ENCODE results near the gene CD209. TPM values are rescaled to one million over a fixed set of nuclear protein-coding genes. Genes with fewer than 3 reads are reported as not detected.

CD209 gene
- not detected for total RNA-seq

GRCh38 chr19:7746903-7747884 is at the start of gene CD209:
TSS of gene CD209 (minus strand) at chr19:7747534. CDS start at chr19:7747511, 23 bp downstream.

GRCh38 chr19:7762719-7763293 is 15.5 kb upstream of the CD209 start, which contains the start of gene CLEC4M:
TSS of gene CLEC4M (plus strand) at chr19:7763243. CDS start at chr19:7763267, 24 bp downstream.

GRCh38 chr19:7732045-7732444 is 15.3 kb downstream of the CD209 start, which contains the start of gene CLEC4G:
TSS of gene CLEC4G (minus strand) at chr19:7732110. CDS start at chr19:7732102, 8 bp downstream.

GRCh38 chr19:7701654-7702457 is 45.5 kb downstream of the CD209 start, which contains the start of gene FCER2:
TSS of gene FCER2 (minus strand) at chr19:7702131. CDS start at chr19:7699760, 2,371 bp downstream.

Other genes starting within 250 kb of the CD209 start
- gene ZNF358, start 231.4 kb downstream of the CD209 start, total RNA-seq, result 10 to 100 TPM; 15.7 to 22.0 TPM
- 10 to 100 TPM; 16.0 to 23.7 TPM for gene MCOLN1, start 224.9 kb downstream of the CD209 start, total RNA-seq
- 10 to 100 TPM; 82.6 to 88.2 TPM for gene PNPLA6, start 211.8 kb downstream of the CD209 start, total RNA-seq
- gene CAMSAP3, start 151.7 kb downstream of the CD209 start, total RNA-seq, result under 1 TPM in 1 of 2 donors, not detected in 1; under 0.01 TPM
- 10 to 100 TPM; 36.5 to 46.6 TPM for gene XAB2, start 118.0 kb downstream of the CD209 start, total RNA-seq
- gene PET100, start 117.7 kb downstream of the CD209 start, total RNA-seq, result 10 to 100 TPM in 1 of 2 donors, 1 to 10 TPM in 1; 9.3 to 11.7 TPM
- gene PCP2, start 113.8 kb downstream of the CD209 start, total RNA-seq, result not detected
- 10 to 100 TPM in 1 of 2 donors, 1 to 10 TPM in 1; 9.6 to 37.3 TPM for gene STXBP2, start 110.4 kb downstream of the CD209 start, total RNA-seq
- not detected for gene RETN, start 78.5 kb downstream of the CD209 start, total RNA-seq
- not detected for gene MCEMP1, start 70.4 kb downstream of the CD209 start, total RNA-seq
- gene TRAPPC5, start 66.7 kb downstream of the CD209 start, total RNA-seq, result 10 to 100 TPM; 17.2 to 19.3 TPM
- not detected for gene FCER2, start 45.4 kb downstream of the CD209 start, total RNA-seq
- gene CLEC4G, start 15.4 kb downstream of the CD209 start, total RNA-seq, result not detected
- gene CLEC4M, start 15.7 kb upstream of the CD209 start, total RNA-seq, result not detected
- 10 to 100 TPM; 11.3 to 18.9 TPM for gene EVI5L, start 82.7 kb upstream of the CD209 start, total RNA-seq
- gene PRR36, start 126.9 kb upstream of the CD209 start, total RNA-seq, result not detected
- 1 to 10 TPM; 2.1 to 6.0 TPM for gene LRRC8E, start 141.0 kb upstream of the CD209 start, total RNA-seq
- 10 to 100 TPM in 1 of 2 donors, 1 to 10 TPM in 1; 8.6 to 11.0 TPM for gene MAP2K7, start 156.3 kb upstream of the CD209 start, total RNA-seq
- gene TGFBR3L, start 167.3 kb upstream of the CD209 start, total RNA-seq, result under 1 TPM in 1 of 2 donors, not detected in 1; 0.67 TPM
- gene SNAPC2, start 172.8 kb upstream of the CD209 start, total RNA-seq, result 10 to 100 TPM; 19.3 to 25.3 TPM
- under 1 TPM; 0.33 to 0.34 TPM for gene CTXN1, start 178.6 kb upstream of the CD209 start, total RNA-seq
- gene TIMM44, start 196.1 kb upstream of the CD209 start, total RNA-seq, result 10 to 100 TPM; 38.2 to 57.9 TPM